Measurements from ENCODE around the gene PLEKHG1. TPM values are rescaled to one million over a fixed set of nuclear protein-coding genes. Genes with fewer than 3 reads are reported as not detected.

The PLEKHG1 gene
- total RNA-seq, 4 donors from 2014 or later: 35.0 to 60.8 (median 43.8) TPM

DNA sequence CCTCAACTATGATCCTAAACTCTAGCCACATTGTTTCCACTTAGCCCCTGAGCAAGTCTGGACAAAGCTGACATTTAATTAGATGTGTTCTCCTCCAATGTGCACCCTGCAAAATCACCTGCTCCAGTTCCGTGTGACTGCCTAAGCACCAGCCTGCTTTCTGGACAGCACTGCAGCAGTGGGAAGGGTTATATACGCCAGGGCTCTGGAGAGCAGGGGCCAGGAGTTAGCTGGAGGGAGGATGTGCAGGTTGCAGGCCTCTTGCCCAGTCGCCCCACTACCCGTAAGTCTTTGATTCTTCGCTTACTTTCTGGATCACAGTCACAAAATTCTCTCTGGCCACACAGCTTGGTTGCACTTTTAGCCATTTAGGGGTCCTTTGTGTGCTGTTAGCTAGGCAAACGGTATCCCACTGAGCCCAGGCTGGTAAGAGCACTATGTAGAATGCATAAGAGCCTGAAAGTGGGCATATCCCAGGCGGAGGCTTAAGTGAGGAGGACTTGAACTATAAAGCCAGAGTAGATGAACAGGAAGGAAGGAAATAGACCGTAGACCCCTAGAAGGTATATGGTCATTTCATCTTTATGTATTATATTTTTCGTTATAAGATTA lies 10.7 kb upstream of the PLEKHG1 start:
- no peak overlapping the region for H3K27ac ChIP-seq
- no peaks in the 10 kb centered on the region for H3K27me3 ChIP-seq
- H3K9me3 ChIP-seq: no peaks in the 10 kb centered on the region
- peaks cover 4% of the 10 kb centered on the region for H3K4me1 ChIP-seq
- H3K36me3 ChIP-seq: no peaks in the 10 kb centered on the region
- WGBS: 84% methylated on average over 9 of the region's 9 CpGs
- DNase-seq (ENCODE audit: low spot score in 2 of 2): no peak
- H3K4me3 ChIP-seq: no peak overlapping the region
- TF ChIP-seq POLR2AphosphoS5 (IDR thresholded peaks at IDR 0.05): no peak
- TF ChIP-seq CTCF (IDR thresholded peaks at IDR 0.05): no peak
- TF ChIP-seq EP300 (IDR thresholded peaks at IDR 0.05): no peak
- TF ChIP-seq POLR2A (IDR thresholded peaks at IDR 0.05): no peak

DNA sequence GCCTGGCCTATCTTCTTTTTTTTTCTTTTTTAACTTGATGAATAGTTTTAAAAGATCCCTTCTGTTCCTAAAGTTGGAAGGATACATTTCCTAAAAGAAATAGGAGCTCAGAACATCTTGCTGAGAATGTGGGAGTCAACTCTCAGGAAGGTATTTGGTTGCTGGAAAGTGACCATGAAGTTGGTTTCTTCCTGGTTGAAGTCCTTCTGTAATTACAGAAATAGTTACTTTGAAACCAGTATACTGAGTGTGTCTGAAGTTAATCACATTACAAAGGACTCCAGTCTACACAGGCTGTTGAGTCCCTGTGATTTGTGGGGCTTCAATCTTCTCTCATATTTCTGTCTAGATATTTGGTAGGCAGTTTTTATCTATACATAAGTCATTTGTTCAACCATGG lies 9.8 kb upstream of the PLEKHG1 start:
- Histone ChIP-seq H3K9me3 (no peaks in the 10 kb centered on the region), H3K36me3 (no peaks in the 10 kb centered on the region), H3K4me1 (peaks cover 4% of the 10 kb centered on the region), H3K27me3 (no peaks in the 10 kb centered on the region), H3K27ac (no peak overlapping the region), H3K4me3 (no peak overlapping the region)
- TF ChIP-seq CTCF (IDR thresholded peaks at IDR 0.05) (no peak), POLR2A (IDR thresholded peaks at IDR 0.05) (no peak), POLR2AphosphoS5 (IDR thresholded peaks at IDR 0.05) (no peak), EP300 (IDR thresholded peaks at IDR 0.05) (no peak)
- DNase-seq (ENCODE audit: low spot score in 2 of 2): no peak

- Histone ChIP-seq H3K4me3 (no peak overlapping the region), H3K9me3 (no peaks in the 10 kb centered on the region), H3K36me3 (no peaks in the 10 kb centered on the region), H3K27ac (no peak overlapping the region), H3K4me1 (peaks cover 4% of the 10 kb centered on the region), H3K27me3 (no peaks in the 10 kb centered on the region)
- DNase-seq (ENCODE audit: low spot score in 2 of 2): no peak
- TF ChIP-seq EP300 (IDR thresholded peaks at IDR 0.05) (no peak), POLR2A (IDR thresholded peaks at IDR 0.05) (no peak), POLR2AphosphoS5 (IDR thresholded peaks at IDR 0.05) (no peak), CTCF (IDR thresholded peaks at IDR 0.05) (no peak)
- 71% methylated on average over 3 of the region's 3 CpGs for WGBS
Measured at GRCh38 chr6:150590446-150590845, 9.2 kb upstream of the PLEKHG1 start.

GRCh38 chr6:150592377-150592995 lies 7.2 kb upstream of the PLEKHG1 start:
- TF ChIP-seq EP300 (IDR thresholded peaks at IDR 0.05) (no peak), CTCF (IDR thresholded peaks at IDR 0.05) (no peak), POLR2AphosphoS5 (IDR thresholded peaks at IDR 0.05) (no peak), POLR2A (IDR thresholded peaks at IDR 0.05) (no peak)
- 65% methylated on average over 5 of the region's 5 CpGs for WGBS
- Histone ChIP-seq H3K27ac (no peak overlapping the region), H3K36me3 (no peaks in the 10 kb centered on the region), H3K9me3 (no peaks in the 10 kb centered on the region), H3K4me3 (no peak overlapping the region), H3K27me3 (no peaks in the 10 kb centered on the region), H3K4me1 (peaks cover 4% of the 10 kb centered on the region)
- no peak for DNase-seq (ENCODE audit: low spot score in 2 of 2)

DNA sequence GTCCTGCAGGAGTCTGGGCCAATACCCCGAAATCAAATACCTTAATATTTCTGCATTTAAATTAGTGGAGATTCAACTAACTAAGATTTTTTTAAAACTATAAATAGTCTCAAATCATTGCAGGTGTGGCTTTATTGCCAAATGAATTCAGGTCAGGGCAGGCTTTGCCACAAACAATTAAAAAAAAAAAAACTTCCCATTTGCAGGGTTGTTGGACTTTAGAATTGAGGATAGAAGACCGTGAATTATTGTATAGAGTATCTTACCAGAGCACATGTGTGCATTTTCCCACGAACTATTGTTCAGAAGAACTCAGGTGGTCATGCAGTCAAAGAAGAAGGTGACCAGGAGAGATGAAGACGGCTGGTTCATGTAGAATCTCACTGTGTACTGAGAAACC lies 6.6 kb upstream of the PLEKHG1 start:
- no peak overlapping the region for H3K4me3 ChIP-seq
- TF ChIP-seq EP300 (IDR thresholded peaks at IDR 0.05) (no peak), CTCF (IDR thresholded peaks at IDR 0.05) (no peak), POLR2A (IDR thresholded peaks at IDR 0.05) (no peak), POLR2AphosphoS5 (IDR thresholded peaks at IDR 0.05) (no peak)
- H3K9me3 ChIP-seq: no peaks in the 10 kb centered on the region
- no peaks in the 10 kb centered on the region for H3K27me3 ChIP-seq
- no peaks in the 10 kb centered on the region for H3K36me3 ChIP-seq
- DNase-seq (ENCODE audit: low spot score in 2 of 2): no peak
- 70% methylated on average over 4 of the region's 4 CpGs for WGBS
- no peak overlapping the region for H3K27ac ChIP-seq
- H3K4me1 ChIP-seq: peaks cover 4% of the 10 kb centered on the region
